HG03064 (cell line): ENCODE measurements around the gene SOWAHC.

ENCODE experiments used
- ATAC-seq: cut with Tn5 transposase; IDR thresholded peaks from one replicate; pipeline ENCODE4 v1.9.1; 2021; ENCODE audit warnings: low read depth; ENCODE audit not compliant: unreplicated experiment

SOWAHC gene

DNA sequence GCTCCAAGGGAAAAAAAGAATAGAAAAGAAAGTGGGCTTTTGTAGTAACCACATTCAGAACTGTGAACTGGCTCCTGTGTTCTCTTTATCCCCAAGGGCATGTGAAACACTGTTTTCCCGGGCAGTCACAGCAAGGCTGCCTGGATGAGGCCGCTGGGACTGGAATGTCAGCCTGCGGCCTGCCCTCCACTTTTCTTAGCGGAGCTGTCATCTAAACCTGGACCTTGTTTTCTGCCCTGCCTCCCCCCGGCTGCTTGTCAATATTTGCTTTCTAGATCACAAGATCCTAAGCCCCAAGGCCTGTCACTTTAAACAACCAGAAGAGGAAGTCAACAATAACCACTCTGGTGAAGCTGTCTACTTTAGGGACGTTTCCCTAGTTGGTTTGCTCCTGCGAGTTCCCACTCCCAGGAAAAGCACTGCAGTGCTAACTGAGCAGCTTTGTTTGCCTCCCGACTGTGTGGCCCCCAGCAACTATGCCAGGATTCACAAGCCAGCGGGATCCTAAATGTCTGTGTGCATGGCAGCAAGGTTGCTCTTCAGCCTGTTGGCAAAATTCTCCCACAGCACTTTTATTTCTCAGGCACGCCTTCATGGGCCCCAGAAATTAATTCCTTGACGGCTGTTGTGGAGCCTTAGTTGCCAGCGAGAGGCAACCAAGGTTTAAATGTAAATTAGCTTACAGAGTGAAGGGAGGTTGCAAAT lies 30.6 kb downstream of the SOWAHC start:
- no peak for ATAC-seq

- no peak for ATAC-seq
Observed at GRCh38 chr2:109645412-109646184, 31.4 kb downstream of the SOWAHC start.

GRCh38 chr2:109646961-109647360 lies 32.8 kb downstream of the SOWAHC start:
- no peak for ATAC-seq

GRCh38 chr2:109647636-109648035 lies 33.5 kb downstream of the SOWAHC start:
- ATAC-seq, result no peak

DNA sequence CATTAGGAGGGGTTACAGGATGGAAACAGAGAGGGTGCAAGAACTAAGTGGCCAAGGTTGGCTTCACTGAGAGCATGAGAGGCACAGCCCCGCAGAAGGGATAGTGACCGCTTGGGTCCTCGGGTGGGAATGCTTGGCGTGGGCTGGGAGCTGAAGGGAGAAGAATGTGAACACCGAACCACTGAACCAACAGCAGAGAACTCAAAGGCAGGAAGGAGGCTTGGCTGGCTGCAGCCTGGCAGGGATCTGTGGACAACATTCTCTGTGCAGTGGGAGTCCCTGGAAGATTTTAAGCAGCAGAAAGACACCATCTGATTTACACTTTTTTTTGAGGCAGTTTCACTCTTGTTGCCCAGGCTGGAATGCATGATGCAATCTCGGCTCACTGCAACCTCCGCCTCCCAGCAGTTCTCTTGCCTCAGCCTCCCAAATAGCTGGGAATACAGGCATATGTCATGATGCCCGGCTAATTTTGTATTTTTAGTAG lies 33.9 kb downstream of the SOWAHC start:
- ATAC-seq, result no peak

DNA sequence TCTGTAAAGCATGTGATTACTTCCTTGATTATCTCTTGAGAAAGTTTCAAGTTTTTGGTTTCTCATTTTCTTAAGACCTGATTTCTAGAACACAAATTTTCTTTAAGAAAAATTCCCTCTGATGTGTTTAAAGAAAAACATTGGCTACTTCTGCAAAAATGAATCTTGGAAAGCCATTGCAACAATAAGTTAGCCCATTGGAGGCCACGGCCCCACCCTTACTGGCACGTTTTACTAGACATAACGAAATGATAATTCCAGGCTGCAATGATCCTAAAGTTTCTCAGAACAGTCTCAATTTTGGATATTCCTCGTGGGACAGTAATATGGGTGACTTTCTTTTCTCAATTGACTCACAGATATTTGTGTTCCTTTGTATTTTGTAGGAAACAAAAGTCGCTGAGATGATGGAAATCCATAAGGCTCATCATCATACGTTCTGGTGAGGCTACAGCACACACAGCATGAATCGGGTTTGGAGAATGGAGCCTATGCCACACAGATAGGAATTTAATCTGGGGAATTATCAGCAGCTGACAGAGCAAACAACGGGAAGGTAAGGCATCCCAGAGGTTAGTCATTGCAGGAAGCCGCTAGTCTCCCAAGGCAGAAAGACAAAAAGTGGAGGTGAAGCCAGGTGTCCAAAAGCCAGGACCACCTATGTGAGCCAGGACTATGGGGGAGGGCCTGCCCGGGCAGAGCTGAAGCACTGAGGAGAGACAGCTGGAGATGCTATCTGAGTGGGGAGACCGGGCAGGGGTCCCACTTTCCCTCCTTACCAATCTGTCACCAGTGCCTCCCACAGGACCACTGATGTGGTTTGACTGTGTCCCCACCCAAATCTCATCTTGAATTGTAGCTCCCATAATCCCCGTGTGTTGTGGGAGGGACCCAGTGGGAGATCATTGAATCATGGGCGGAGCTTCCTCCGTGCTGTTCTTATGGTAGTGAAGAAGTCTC lies 35.9 kb downstream of the SOWAHC start:
- ATAC-seq, result no peak

DNA sequence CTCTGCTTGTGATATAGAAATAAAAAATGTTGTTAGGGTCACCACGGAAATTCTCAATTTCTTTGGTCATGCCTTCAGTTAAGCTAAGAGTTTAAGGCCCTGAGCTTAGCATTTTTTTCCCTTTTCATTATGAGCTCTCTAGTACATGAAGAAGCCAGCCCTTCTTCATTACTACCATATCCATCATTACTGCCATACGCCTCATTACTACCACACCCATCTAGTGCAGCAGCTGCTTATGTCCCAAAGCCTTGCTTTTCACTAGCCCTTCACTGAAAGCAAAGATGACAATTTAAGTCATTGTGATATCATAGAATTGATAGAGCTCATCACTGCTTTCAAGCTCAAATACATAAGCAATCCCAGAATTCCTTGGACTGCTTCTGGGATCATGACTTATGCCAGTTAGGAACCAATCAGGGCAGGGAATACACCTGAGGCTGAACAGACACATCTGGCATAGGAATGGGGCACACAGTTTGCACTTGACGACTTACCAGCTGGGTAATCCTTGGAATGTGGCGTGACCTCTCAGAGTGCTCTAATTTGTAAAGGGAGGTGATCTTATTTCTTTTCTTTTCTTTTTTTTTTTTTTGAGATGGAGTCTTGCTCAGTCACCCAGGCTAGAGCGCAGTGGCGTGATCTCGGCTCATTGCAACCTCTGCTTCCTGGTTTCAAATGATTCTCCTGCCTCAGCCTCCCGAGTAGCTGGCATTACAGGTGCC lies 40.3 kb downstream of the SOWAHC start:
- no peak for ATAC-seq

DNA sequence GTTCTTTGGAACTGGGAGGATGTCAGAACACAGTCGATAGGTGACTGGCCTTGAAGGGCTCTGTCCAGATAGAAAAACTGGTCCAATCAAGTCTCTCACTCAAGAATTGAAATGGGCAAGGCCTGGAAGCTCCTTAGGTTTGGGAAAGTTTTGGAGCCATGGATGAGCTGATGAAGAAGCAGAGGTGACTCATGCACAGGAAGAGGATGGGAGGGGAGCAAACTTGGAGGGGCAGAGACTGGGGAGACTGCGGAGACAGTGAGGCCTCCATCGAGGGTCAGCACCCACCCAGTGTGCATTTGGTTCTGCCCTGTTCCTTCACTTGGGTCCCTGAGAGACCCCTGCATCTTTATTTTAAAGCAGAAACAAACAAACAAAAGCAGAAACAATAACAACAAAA lies 41.1 kb downstream of the SOWAHC start:
- no peak for ATAC-seq

GRCh38 chr2:109659396-109660045 lies 45.4 kb downstream of the SOWAHC start:
- ATAC-seq, result no peak

GRCh38 chr2:109660046-109660860 lies 46.1 kb downstream of the SOWAHC start:
- no peak for ATAC-seq

GRCh38 chr2:109662889-109663288 lies 48.7 kb downstream of the SOWAHC start:
- ATAC-seq, result no peak

- ATAC-seq, result no peak
Observed at GRCh38 chr2:109663721-109664120, 49.6 kb downstream of the SOWAHC start.

GRCh38 chr2:109666466-109666865 lies 52.3 kb downstream of the SOWAHC start:
- ATAC-seq, result no peak
